Stimulated activated CD8-positive, alpha-beta memory T cell treated with anti-CD3 and anti-CD28 coated beads, Interleukin-12 subunit alpha, Interleukin-12 subunit beta, amount 100 ng/mL, for 24 hours (primary cell): ENCODE results near the gene RFTN1.

Source experiments
- DNase-seq: peaks from one replicate; pipeline ENCODE4 v3.0.0-alpha.2; 2020; ENCODE audit errors: extremely low read depth

RFTN1 gene

GRCh38 chr3:16528581-16528993 is 15.1 kb upstream of the RFTN1 start:
- DNase-seq = no peak

DNA sequence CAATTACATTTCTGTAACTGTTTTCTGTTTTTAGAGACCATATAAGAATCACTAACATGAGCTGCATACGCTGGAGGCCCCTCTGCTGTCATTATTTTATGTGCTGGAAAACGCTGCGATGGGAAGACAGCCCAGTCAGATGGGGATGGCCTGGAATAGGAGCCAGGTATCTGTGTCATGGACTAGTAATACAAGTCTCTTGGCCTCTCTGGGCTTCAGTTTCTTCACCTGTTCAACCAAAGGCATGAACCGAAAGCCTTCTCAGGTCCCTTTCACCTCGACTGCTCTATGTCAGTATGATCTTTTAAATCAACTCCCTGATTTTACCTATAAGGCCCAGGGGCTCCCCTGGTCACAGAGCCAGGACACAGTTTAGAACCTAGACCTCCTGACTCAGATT is 14.6 kb upstream of the RFTN1 start:
- no peak for DNase-seq

DNA sequence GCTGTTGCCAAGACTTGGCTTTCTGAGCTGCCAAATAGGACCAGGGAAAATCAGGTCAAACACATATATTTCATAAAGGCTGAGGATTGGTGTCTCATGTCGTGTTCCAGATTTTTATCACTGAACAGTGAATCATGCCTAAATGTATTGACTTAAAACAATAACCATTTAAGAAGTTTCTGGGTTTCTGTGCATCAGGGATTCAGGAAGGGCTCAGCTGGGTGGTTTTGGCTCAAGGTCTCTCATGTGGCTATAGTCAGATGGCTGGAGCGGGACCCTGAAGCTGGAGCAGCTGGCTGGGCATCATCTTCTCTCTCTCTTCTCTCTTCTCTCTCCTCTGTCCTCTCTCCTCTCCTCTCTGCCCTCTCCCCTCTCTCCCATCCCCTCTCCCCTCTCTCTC is 10.7 kb upstream of the RFTN1 start:
- no peak for DNase-seq

DNA sequence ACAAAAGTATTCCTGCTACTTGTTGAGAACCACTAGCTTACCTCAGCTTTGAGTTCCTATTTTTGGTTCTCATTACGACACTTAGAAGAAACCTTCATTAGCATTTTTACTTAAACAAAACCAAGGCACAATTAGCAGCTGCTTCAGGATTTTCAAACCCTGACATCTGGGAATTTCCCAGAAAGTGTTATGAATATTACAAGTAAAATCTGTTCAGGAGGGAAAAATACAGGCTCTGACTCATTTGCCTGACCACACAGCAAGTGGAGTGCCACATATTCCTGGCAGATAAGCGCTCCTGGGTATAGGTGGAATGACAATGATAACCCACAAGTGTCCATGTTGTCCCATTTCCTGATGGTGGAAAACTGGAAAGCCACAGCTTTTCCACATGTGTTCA is 10.3 kb upstream of the RFTN1 start:
- DNase-seq = no peak

GRCh38 chr3:16522834-16523233 is 9.3 kb upstream of the RFTN1 start:
- DNase-seq = no peak

DNA sequence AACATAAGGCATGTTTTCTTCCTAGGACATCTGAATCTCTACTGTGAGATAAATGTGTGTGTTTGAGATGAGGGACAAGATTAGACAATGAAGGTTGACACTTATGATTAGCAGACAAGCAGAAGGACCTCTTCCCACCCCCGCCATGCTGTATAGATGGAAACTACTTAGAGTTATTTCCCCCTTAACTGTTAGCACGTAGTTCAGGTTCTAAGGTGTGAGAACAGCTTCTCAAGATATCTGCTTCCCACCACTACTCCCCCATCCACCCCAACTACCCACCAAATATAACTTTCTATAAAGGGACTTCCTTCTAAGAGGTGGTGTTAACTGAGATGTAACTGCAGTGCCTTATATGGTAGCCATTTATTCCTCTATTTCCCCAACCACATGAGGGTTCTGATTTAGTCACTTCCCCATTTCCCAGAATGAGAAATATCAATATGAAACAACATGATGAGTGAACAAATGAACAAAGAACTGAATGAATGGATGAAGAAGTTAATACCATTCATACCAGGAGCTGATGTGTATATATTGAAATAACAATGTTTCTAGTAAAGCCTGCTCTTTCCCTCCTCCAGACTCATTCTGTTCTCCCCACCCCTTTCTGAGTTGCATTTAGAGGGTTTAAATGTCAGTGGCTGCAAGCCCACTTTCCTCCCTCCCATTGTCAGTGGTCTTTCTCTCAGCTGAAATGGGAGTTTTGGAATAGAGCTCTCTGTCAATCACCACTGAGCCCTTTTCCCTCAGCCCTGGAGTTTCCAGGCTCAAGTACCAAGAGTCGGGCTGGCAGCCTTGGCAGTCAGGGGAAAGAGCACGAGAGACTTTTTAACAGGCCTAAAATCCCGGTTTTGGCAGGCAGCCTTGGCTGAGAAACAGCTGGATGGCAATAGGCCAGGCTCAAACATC is 7.7 kb upstream of the RFTN1 start:
- no peak for DNase-seq

DNA sequence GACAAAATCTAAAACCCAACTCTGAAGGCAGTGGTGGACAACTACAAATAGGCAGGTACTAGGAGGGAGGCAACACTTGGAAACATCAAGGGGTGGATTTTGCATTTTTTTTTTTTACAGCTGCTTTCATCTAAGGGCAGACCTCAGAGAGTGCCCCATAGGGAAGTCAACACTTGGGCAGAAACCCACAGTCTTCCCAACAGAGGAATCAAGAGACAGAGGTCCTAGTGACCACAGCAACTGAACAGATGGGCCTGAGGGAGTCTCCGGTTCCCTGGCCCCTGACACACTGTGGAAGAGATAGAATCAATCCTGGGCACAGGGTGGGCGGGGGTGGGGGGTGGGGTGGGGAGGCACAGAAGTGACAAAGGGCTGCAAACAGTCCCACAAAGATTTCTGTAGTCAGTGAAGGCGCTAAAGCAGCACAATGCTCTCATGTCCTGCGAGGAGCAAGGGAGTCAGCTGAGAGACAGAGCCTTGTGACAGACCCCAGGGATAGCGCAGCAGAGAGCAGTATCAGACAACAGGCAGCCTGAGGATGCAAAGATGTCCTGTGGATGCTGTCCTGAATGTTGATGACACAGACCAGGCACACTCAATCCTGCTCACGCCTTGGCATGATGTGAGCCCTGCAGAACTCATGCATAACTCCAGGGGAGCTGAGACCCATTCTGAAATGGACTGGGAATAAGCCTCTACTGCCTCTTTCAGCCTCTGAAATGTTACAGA is 6.9 kb upstream of the RFTN1 start:
- DNase-seq = no peak

- DNase-seq = no peak
Measured at GRCh38 chr3:16516695-16517481, 3.4 kb upstream of the RFTN1 start.

DNA sequence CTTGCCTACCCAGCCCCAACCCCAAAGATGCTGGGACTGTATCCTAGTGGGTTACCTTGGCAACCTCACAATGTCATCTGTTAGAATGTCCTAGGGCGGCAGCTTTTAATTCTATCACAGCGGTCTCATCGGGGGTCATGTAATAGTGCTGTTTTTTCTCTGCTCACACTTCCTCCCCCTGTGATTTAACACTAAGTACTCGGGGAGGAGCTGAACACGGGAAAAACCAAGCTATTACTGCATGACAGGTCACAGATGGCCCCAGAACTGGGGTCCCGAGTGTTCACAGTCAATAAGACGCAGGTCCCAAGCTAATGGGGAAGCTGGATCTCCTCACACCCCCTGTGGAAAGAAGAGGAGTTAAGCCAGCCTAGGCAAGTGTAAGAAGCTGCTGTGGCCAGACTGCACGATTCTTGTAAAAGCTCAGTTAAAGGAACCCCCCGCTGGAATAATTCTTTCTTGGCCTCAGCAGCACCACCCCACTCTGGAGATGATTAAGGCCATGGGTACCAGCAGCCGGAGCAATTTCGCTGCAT is 2.5 kb upstream of the RFTN1 start:
- DNase-seq = no peak

GRCh38 chr3:16514755-16515353 is 1.4 kb upstream of the RFTN1 start:
- no peak for DNase-seq

- DNase-seq = no peak
Measured at GRCh38 chr3:16514021-16514700, 662 bp upstream of the RFTN1 start.

- no peak for DNase-seq
Measured at GRCh38 chr3:16512435-16513140, 911 bp downstream of the RFTN1 start.

DNA sequence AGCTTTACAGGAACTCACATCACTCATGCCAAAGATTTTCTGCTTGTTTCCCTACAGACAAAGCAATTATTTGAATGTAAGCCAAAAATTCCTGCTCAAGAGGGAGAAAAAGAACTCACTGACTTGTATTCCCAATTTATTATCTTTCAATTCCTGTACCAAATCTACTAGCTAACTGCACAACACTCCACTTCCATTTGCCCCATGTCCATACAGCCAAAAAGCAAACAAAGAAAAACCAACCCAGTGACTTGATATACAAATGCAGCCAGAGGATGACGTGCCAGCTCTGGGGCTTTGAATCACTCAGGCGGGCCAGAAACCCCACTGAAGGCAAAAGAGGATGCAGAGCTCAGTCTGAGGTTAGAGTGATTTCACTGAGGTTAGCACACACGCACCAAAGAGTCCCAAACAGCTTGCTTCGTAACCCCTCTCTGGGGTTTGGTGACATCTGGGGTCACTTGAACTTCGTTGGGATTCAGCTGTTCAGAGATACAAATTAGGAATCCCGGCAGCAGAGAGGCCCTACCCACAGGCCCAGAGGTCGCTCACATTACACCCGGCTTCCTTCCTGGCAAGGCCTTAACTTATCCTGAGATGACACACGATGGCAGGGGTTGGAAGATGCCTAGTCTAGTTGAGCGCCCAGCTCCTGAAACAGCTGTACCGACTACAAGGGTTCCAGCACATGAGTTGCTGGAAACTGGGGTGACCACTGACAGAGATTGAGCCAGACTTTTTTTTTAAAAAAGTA is 1.6 kb downstream of the RFTN1 start:
- DNase-seq = peak; percentile 42

DNA sequence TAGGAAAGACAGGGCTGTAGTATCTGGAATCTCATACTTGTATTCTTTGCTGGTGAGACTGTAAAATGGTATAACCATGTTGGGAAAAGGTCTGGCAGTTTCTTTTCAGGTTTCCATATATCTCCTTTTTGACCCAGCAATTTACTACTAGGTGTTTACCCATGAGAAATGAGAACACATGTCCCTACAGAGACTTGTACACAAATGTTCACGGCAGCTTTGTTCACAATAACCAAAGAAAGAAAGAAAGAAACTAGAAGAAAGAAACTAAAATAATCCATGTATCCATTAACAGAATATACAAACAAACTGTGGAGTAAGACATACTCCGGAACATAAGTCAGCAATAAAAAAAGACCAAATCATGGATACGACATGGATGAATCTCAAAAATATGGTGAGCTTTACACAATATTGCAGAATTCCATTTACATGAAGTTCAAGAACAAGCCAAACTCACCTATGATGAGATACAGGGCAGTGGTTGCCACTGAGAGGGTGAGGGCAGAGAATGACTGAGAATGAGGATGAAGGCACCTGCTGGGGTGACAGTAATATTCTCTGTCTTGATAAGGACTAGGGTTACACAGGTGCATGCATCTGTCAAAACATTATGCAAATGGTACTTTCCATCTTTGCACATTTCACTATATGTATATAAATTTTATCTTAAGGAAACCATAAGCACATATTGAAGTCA is 2.7 kb downstream of the RFTN1 start:
- no peak for DNase-seq

DNA sequence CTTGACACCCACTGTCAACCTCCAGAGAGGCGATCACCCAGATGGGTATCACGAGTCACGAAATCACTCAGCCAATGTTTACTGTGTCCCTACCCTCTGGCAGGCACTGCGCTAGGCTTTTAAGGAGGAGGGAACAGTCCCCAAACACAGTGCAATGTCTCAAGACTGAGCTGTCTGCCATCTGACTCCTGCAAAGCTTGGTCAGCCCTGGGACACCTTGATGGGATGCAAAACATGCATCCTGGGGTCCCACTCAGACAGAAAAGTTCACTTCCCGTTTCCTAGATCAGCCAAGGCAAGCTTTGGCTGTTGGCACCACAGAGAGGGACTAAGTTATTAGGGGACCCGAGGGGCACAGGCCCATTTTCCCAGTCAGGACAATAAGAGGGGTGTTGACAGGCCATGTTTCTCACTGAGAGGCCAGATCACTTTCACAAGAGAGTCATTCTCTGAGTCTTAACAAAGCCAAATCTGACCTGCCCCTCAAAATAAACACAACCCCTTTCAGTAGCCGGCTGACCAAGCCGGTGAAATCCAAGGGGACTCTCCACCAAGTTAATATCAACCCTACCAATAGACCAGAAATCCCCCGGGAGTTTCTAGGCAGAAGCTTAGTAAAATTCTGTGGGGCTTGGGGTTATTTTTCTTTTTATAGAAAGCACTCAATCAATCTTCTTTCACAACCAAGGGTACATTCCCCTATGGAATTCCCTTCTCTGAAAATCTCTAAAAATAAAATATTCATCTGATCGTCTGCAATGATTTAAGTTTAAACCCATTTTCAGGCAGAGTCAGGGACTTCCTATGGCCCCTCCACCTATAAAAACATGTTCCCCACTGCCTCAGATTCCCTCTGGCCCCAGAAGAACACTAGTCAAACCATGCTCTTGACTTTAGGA is 3.5 kb downstream of the RFTN1 start:
- DNase-seq = no peak

DNA sequence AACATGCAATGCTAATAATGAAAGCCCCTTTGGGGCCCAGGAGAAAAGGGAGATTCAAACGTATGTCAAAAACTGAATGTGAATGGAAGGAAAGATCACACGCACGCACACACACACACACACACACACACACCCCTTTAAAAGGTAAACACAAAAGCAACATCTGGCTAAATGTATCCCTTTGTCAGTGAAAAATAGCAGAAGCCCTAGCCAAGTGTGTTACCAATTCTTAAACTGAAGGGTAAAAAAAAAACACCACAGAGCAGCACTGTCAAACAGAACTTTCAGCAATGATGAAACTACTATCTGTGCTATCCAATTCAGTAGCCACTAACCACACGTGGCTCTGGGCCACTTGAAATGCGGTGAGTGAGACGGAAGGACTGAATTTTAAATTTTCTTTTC is 4.9 kb downstream of the RFTN1 start:
- DNase-seq = no peak

GRCh38 chr3:16508243-16508578 is 5.3 kb downstream of the RFTN1 start:
- no peak for DNase-seq

DNA sequence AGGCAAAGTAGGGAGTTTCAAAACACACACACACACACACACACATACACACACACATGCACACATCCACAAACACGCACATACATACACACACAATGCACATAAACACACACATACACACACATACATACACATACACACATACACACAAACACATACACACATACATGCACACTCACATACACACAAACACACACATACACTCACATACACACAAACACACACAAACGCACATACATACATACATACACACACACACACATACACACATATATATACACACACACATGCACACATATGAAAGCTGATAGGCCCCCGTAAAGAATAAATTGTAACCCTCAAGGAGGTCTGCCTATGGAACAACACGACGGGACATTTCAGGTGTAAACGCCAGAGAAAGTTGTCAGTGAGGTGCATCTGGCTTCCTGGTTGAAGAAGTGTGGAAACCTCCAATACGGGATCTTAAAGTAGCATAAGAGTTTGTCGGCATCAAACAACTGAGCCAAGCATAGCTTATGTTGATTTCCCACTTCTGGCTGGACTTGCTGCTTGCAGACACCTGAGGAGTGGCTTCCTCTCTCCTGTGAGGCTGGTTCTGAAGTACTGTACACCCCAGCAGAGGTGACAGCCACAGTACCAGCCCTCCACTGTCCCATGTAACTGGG is 5.8 kb downstream of the RFTN1 start:
- no peak for DNase-seq
